Osteoblast (primary cell): Measurements from ENCODE around the gene BARHL1. TPM values are rescaled to one million over a fixed set of nuclear protein-coding genes. Genes with fewer than 3 reads are reported as not detected.

Experiments
- DNase-seq: peaks from one replicate; pipeline ENCODE4 v3.0.0; 2011; ENCODE audit warnings: low spot score, mixed read lengths; ENCODE audit not compliant: insufficient read length; ENCODE audit errors: missing footprints
- H2AFZ ChIP-seq: 2 replicates; pipeline ENCODE4 v1.6.0; 2011; ENCODE audit warnings: mild to moderate bottlenecking, low read length
- H3K27ac ChIP-seq: 2 replicates; pipeline ENCODE4 v1.5.1; 2011; ENCODE audit warnings: mild to moderate bottlenecking, low read depth, low read length, moderate library complexity
- H3K27me3 ChIP-seq: 2 replicates; pipeline ENCODE4 v1.6.0; 2012; ENCODE audit warnings: mild to moderate bottlenecking, control low read depth, inconsistent platforms, low read length, moderate library complexity; ENCODE audit not compliant: insufficient read depth
- H3K36me3 ChIP-seq: 2 replicates; pipeline ENCODE4 v1.5.1; 2011; ENCODE audit warnings: mild to moderate bottlenecking, low read length, control low read depth, moderate library complexity; ENCODE audit not compliant: insufficient read depth
- H3K4me1 ChIP-seq: 2 replicates; pipeline ENCODE4 v1.5.1; 2011; ENCODE audit warnings: mild to moderate bottlenecking, low read length, control low read depth, moderate library complexity; ENCODE audit not compliant: insufficient read depth
- H3K4me2 ChIP-seq: 2 replicates; pipeline ENCODE4 v1.6.0; 2011; ENCODE audit warnings: mild to moderate bottlenecking, low read length; ENCODE audit not compliant: insufficient read depth
- H3K4me3 ChIP-seq: fragments of 200-600 bp; sonication (generic); 3 replicates; pipeline ENCODE4 v1.5.1; 2012; ENCODE audit warnings: mild to moderate bottlenecking, low read length, inconsistent platforms; ENCODE audit not compliant: insufficient read depth
- H3K79me2 ChIP-seq: 2 replicates; pipeline ENCODE4 v1.6.0; 2012; ENCODE audit warnings: mild to moderate bottlenecking, low read length, control low read depth, inconsistent platforms; ENCODE audit not compliant: insufficient read depth
- H3K9me3 ChIP-seq: 2 replicates; pipeline ENCODE4 v1.5.1; 2011; ENCODE audit warnings: low read depth, low read length, control low read depth
- H4K20me1 ChIP-seq: 2 replicates; pipeline ENCODE4 v1.6.0; 2012; ENCODE audit warnings: mild to moderate bottlenecking, low read length, control low read depth; ENCODE audit not compliant: insufficient read depth
- CTCF ChIP-seq: IDR thresholded peaks from 2 replicates; pipeline ENCODE4 v1.5.1; 2011; ENCODE audit warnings: mild to moderate bottlenecking, low read depth, low read length, moderate library complexity; ENCODE audit errors: extremely low read depth
- total RNA-seq: library from RNA; depleted of rRNA; stranded (reverse); fragments of >200 nt; gene quantifications from 2 replicates; pipeline ENCODE4 v1.2.3, GENCODE V29; 2012

Gene BARHL1
- total RNA-seq, 1 donor = not detected

GRCh38 chr9:132538071-132538470 is 44.3 kb upstream of the BARHL1 start:
- peaks cover 6% of the 10 kb centered on the region for H3K27me3 ChIP-seq
- H3K9me3 ChIP-seq = peaks cover 4% of the 10 kb centered on the region
- no peak for DNase-seq
- no peaks in the 10 kb centered on the region for H3K4me1 ChIP-seq
- no peak for TF ChIP-seq CTCF
- H3K36me3 ChIP-seq = no peaks in the 10 kb centered on the region
- no peak overlapping the region for H3K27ac ChIP-seq
- H3K79me2 ChIP-seq = no peaks in the 10 kb centered on the region
- no peak overlapping the region for H3K4me3 ChIP-seq
- H3K4me2 ChIP-seq = no peak overlapping the region
- H2AFZ ChIP-seq = no peak overlapping the region
- H4K20me1 ChIP-seq = no peaks in the 10 kb centered on the region

- Histone ChIP-seq H2AFZ (no peak overlapping the region), H3K79me2 (no peaks in the 10 kb centered on the region), H3K4me3 (no peak overlapping the region), H3K27me3 (peaks cover 8% of the 10 kb centered on the region), H4K20me1 (no peaks in the 10 kb centered on the region), H3K4me1 (no peaks in the 10 kb centered on the region), H3K27ac (no peak overlapping the region), H3K36me3 (no peaks in the 10 kb centered on the region), H3K9me3 (peaks cover 4% of the 10 kb centered on the region), H3K4me2 (no peak overlapping the region)
- TF ChIP-seq CTCF = no peak
- no peak for DNase-seq
Observed at GRCh38 chr9:132539096-132539495, 43.3 kb upstream of the BARHL1 start.

- DNase-seq = no peak
- H3K79me2 ChIP-seq = no peaks in the 10 kb centered on the region
- H3K4me3 ChIP-seq = no peak overlapping the region
- H4K20me1 ChIP-seq = no peaks in the 10 kb centered on the region
- no peak overlapping the region for H3K27ac ChIP-seq
- H3K4me1 ChIP-seq = no peaks in the 10 kb centered on the region
- H2AFZ ChIP-seq = no peak overlapping the region
- peaks cover 14% of the 10 kb centered on the region for H3K27me3 ChIP-seq
- H3K4me2 ChIP-seq = no peak overlapping the region
- no peaks in the 10 kb centered on the region for H3K36me3 ChIP-seq
- TF ChIP-seq CTCF = no peak
- no peaks in the 10 kb centered on the region for H3K9me3 ChIP-seq
Observed at GRCh38 chr9:132541051-132541450, 41.4 kb upstream of the BARHL1 start.

- no peaks in the 10 kb centered on the region for H3K36me3 ChIP-seq
- no peak overlapping the region for H3K4me2 ChIP-seq
- no peak overlapping the region for H3K4me3 ChIP-seq
- no peak for DNase-seq
- no peaks in the 10 kb centered on the region for H3K4me1 ChIP-seq
- H2AFZ ChIP-seq = no peak overlapping the region
- H3K9me3 ChIP-seq = no peaks in the 10 kb centered on the region
- no peak overlapping the region for H3K27ac ChIP-seq
- H3K27me3 ChIP-seq = peaks cover 19% of the 10 kb centered on the region
- no peaks in the 10 kb centered on the region for H4K20me1 ChIP-seq
- TF ChIP-seq CTCF = no peak
- no peaks in the 10 kb centered on the region for H3K79me2 ChIP-seq
Observed at GRCh38 chr9:132541870-132542830, 40.3 kb upstream of the BARHL1 start.
